ENCODE data around the gene CREBBP.

DNA sequence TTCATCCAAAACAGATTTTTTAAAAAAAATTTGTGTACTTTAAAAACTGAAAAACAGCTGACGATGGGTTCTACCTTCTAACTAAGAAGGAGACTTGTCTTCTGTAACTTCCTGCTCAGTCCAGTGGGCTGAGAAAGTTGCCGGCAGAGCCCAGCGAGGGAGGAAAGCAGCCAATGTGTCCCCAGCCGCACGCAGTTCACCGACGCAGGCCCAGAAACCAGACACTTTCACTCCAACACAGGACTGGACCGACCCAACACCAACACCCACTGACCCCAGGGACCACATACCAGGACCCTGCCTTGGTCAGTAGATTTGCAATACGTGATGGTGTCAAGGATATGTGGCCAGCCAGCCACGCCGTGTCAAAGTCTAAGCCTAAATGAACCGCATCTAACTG, 188.8 kb downstream of the CREBBP start:
- TF ChIP-seq POLR2A (IDR thresholded peaks at IDR 0.05; ENCODE audit: low read depth, low read length) (no peak), SPI1 (IDR thresholded peaks at IDR 0.05; ENCODE audit: low read depth, low read length) (no peak), POLR2AphosphoS5 (IDR thresholded peaks at IDR 0.05; ENCODE audit: low read depth, low read length) (no peak)
